Activated naive CD8-positive, alpha-beta T cell (primary cell): ENCODE data around the gene EYA2.
"Not testable (repeated sequence)": the region's sequence is repeated elsewhere in the genome, so short reads cannot be mapped to it uniquely, and the experiment has no call there.

Source experiments
- H3K27ac Mint-ChIP-seq: one replicate; pipeline ENCODE4 v1.8.0; 2021; ENCODE audit warnings: mixed read lengths
- H3K27me3 Mint-ChIP-seq: one replicate; pipeline ENCODE4 v1.8.0; 2021; ENCODE audit warnings: mixed read lengths
- H3K36me3 Mint-ChIP-seq: one replicate; pipeline ENCODE4 v1.8.0; 2021; ENCODE audit warnings: mixed read lengths
- H3K4me1 Mint-ChIP-seq: one replicate; pipeline ENCODE4 v1.8.0; 2021; ENCODE audit warnings: low read depth, mixed read lengths
- H3K4me3 Mint-ChIP-seq: one replicate; pipeline ENCODE4 v1.8.0; 2021; ENCODE audit warnings: mild to moderate bottlenecking, mixed read lengths
- H3K9me3 Mint-ChIP-seq: one replicate; pipeline ENCODE4 v1.8.0; 2021; ENCODE audit warnings: low read depth, mixed read lengths

The EYA2 gene

DNA sequence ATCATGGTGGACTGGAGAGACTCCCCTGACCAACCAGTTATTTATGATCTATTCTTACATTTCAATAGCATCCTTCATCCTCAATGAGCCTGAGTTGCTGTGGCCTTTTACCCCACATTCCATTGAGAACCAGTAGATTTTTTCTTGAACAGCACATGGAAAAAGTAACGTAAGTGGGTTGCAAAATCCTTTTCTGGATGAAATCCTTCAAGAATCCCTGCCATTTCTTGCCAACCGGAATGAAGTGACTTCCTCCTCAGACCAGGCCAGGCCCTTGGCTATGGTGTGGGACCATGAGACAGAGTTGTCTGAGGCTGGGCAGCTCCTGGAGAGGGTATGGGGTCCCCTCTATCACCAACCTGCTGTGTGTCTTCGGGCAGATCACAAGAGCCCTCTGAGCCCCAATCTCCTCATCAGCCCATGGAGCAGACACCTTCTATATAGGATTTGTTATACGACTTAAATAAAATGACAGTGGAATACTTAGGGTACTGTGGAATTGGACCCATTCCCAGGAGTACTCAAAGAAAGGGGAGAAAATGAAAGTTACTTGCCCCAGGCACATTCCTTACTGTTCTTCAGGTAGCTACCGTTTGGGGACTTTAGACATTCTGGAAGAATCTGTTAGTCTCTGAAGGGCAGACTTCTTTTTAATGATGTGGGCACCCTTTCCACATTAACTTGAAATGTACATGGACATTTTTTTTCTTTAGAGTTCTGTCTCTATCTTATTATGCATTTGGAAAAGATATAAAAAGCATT, 10.9 kb downstream of the EYA2 start:
- Mint-ChIP-seq H3K27me3 (peaks cover 12% of the 10 kb centered on the region), H3K4me1 (no peaks in the 10 kb centered on the region), H3K4me3 (no peak overlapping the region), H3K27ac (no peak overlapping the region), H3K9me3 (no peaks in the 10 kb centered on the region), H3K36me3 (no peaks in the 10 kb centered on the region)

GRCh38 chr20:46913329-46914044, 18.8 kb downstream of the EYA2 start:
- Mint-ChIP-seq H3K4me1 (no peaks in the 10 kb centered on the region), H3K36me3 (no peaks in the 10 kb centered on the region), H3K4me3 (no peak overlapping the region), H3K27me3 (peaks cover 8% of the 10 kb centered on the region), H3K27ac (no peak overlapping the region), H3K9me3 (no peaks in the 10 kb centered on the region)

DNA sequence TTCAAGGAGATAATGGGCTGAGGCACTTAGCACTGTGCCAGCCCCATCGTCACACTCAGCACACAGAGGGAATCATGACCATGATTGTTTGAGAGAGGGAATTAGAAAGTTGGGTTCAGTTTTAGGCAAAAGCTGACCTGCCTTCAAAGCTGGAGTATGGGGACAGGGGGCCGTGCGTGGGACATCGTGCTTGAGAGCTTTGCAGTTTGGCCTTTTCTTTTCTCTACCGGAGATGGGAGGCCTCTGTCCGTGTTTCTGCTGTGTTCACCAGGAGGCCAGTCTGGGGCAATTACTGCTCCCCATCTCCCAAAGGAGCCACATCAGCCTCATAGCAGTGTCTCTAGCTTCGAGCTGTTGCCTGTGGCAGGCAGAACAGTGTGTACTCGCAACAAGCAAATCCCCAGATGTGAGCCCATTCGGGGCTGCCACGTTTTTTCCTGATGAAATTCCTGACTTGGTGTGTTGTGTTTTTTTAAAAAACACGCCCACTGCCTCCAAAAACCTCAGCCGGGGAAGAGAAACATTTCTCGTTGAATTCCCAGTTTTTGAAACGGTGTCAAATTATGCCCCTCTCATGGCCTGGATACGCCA, 20.2 kb downstream of the EYA2 start:
- no peak overlapping the region for H3K4me3 Mint-ChIP-seq
- H3K27me3 Mint-ChIP-seq = peaks cover 6% of the 10 kb centered on the region
- H3K27ac Mint-ChIP-seq = no peak overlapping the region
- H3K36me3 Mint-ChIP-seq = no peaks in the 10 kb centered on the region
- H3K4me1 Mint-ChIP-seq = no peaks in the 10 kb centered on the region
- H3K9me3 Mint-ChIP-seq = no peaks in the 10 kb centered on the region

DNA sequence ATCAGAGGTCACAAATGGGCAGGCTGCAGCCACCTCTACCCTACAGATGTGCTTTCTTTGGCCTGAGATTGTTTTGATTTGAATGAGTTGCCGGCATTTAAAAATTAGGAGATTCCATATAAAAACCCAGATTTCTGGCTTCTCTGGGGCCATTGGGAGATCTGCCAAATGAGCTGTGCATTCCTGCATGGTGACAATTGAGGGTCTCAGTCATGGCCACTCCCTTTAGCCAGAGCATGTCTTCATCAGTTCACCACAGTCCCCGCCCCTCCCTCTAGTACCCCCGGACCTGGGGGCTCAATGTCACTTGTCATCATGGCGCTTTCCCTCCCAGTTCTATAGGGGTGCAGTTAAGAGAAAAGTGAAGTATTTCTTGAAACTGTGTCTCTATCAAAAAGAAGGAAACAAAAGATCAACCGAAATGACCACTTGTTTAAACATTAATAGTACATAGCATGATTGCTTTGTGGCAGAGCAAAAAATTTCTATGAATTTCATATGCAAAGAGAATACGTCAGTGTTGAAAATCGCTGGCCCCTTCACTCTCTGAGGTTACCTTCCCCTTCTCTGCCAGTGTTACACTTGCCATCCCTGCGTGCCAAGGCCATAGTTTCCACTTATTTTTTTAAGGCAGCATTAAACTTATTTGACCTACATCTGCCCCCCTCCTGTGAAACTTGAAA, 21.1 kb downstream of the EYA2 start:
- Mint-ChIP-seq H3K27ac (no peak overlapping the region), H3K36me3 (no peaks in the 10 kb centered on the region), H3K4me1 (no peaks in the 10 kb centered on the region), H3K4me3 (no peak overlapping the region), H3K9me3 (no peaks in the 10 kb centered on the region), H3K27me3 (peaks cover 6% of the 10 kb centered on the region)

- Mint-ChIP-seq H3K4me3 (no peak overlapping the region), H3K9me3 (no peaks in the 10 kb centered on the region), H3K27me3 (peaks cover 7% of the 10 kb centered on the region), H3K36me3 (no peaks in the 10 kb centered on the region), H3K27ac (no peak overlapping the region), H3K4me1 (no peaks in the 10 kb centered on the region)
These were observed 21.6 kb downstream of the EYA2 start for GRCh38 chr20:46916258-46916603.

GRCh38 chr20:46917155-46917554, 22.5 kb downstream of the EYA2 start:
- H3K36me3 Mint-ChIP-seq = no peaks in the 10 kb centered on the region
- peaks cover 11% of the 10 kb centered on the region for H3K27me3 Mint-ChIP-seq
- no peaks in the 10 kb centered on the region for H3K9me3 Mint-ChIP-seq
- H3K4me1 Mint-ChIP-seq = no peaks in the 10 kb centered on the region
- no peak overlapping the region for H3K4me3 Mint-ChIP-seq
- H3K27ac Mint-ChIP-seq = no peak overlapping the region

- H3K9me3 Mint-ChIP-seq = no peaks in the 10 kb centered on the region
- H3K27ac Mint-ChIP-seq = no peak overlapping the region
- no peaks in the 10 kb centered on the region for H3K36me3 Mint-ChIP-seq
- H3K27me3 Mint-ChIP-seq = peaks cover 14% of the 10 kb centered on the region
- no peaks in the 10 kb centered on the region for H3K4me1 Mint-ChIP-seq
- no peak overlapping the region for H3K4me3 Mint-ChIP-seq
These were observed 25.5 kb downstream of the EYA2 start for GRCh38 chr20:46920114-46920513.

GRCh38 chr20:46922841-46923240, 28.2 kb downstream of the EYA2 start:
- not testable (repeated sequence) for H3K9me3 Mint-ChIP-seq, H3K4me3 Mint-ChIP-seq, H3K4me1 Mint-ChIP-seq, H3K36me3 Mint-ChIP-seq, H3K27ac Mint-ChIP-seq
- H3K27me3 Mint-ChIP-seq = peaks cover 19% of the 10 kb centered on the region

- Mint-ChIP-seq H3K4me3 (no peak overlapping the region), H3K36me3 (no peaks in the 10 kb centered on the region), H3K4me1 (no peaks in the 10 kb centered on the region)
These were observed 28.9 kb downstream of the EYA2 start for GRCh38 chr20:46923550-46923949.

GRCh38 chr20:46928580-46929132, 34.0 kb downstream of the EYA2 start:
- H3K4me1 Mint-ChIP-seq = no peaks in the 10 kb centered on the region
- H3K36me3 Mint-ChIP-seq = no peaks in the 10 kb centered on the region
- H3K9me3 Mint-ChIP-seq = no peaks in the 10 kb centered on the region
- H3K4me3 Mint-ChIP-seq = no peak overlapping the region
- peaks cover 11% of the 10 kb centered on the region for H3K27me3 Mint-ChIP-seq
- H3K27ac Mint-ChIP-seq = no peak overlapping the region

More at GRCh38 chr20:46923550-46923949, 28.9 kb downstream of the EYA2 start:
- Mint-ChIP-seq H3K27me3 (peaks cover 21% of the 10 kb centered on the region), H3K9me3 (no peaks in the 10 kb centered on the region), H3K27ac (no peak overlapping the region)

DNA sequence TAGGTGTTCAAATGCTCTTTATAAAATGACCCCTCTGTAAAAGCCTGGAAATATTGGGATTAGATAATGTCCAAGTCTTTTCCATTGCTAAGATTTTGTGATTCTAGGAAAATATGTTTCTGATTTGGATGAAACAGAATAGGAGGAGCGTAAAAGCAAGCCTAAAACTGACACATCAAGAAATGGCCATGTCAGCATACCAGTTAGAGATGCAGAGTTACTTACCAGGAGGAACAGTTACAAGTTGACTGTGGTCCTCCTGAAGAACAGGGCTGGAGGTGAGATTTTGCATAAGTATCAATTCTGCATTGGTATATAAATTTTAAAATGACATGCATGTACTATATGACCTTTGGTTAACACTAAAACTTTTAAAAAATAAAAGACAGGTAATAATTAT, 35.3 kb downstream of the EYA2 start:
- Mint-ChIP-seq H3K9me3 (no peaks in the 10 kb centered on the region), H3K36me3 (no peaks in the 10 kb centered on the region), H3K27ac (no peak overlapping the region), H3K27me3 (peaks cover 14% of the 10 kb centered on the region), H3K4me1 (no peaks in the 10 kb centered on the region), H3K4me3 (no peak overlapping the region)

DNA sequence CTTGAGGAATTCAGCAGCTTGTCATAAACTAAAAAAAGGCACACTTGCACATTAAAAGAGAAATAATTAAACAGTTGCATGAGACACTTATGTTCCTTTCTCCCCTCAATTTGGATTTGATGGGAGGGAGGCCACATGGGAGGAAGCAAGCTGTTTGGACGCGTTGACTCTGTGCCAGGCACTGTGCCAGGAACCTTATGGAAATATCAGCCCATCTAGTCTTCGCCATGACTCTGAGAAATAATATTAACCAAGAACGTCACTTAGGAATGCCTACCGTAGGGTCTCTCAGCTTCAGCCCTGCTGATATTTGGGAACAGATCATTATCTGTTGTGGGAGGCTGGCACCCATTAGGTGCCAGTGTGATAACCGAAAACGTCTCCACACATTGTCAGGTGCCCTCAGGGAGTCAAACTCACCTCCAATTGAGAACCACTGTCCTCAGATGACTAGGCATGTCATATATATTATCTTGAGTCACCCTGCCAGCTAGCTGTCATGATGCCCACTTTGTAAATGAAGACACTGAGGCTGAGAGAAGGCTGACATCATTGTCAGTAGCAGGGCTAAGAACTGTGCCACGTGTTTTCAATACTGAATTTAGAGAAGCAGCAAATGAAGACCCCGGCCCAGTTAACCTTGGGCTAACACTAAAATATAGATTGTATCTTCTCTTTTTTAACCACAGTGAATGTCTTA, 36.1 kb downstream of the EYA2 start:
- Mint-ChIP-seq H3K36me3 (no peaks in the 10 kb centered on the region), H3K27me3 (peaks cover 11% of the 10 kb centered on the region), H3K9me3 (no peaks in the 10 kb centered on the region), H3K4me3 (no peak overlapping the region), H3K27ac (no peak overlapping the region), H3K4me1 (no peaks in the 10 kb centered on the region)

DNA sequence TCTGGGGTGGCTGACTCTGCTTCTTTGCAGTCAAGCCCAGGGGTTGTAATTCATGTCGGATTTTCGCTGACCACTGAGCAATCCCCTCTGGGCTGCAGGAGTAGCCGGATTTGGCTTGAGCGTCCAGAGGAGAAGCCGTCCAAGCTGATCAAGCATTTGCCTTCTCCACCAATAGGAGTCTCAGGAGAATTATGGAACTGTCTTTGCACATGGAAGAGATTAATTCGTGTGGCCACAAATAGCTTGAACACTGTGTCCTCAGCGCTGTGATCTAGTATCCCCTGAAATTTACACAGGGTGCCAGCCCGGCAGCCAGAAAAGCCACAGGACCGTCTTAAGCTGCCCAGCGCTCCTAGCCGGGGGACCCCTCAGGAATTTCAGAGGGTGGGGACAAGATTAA, 37.1 kb downstream of the EYA2 start:
- H3K4me1 Mint-ChIP-seq = no peaks in the 10 kb centered on the region
- no peak overlapping the region for H3K4me3 Mint-ChIP-seq
- H3K27ac Mint-ChIP-seq = no peak overlapping the region
- H3K9me3 Mint-ChIP-seq = no peaks in the 10 kb centered on the region
- H3K36me3 Mint-ChIP-seq = no peaks in the 10 kb centered on the region
- H3K27me3 Mint-ChIP-seq = peaks cover 11% of the 10 kb centered on the region

DNA sequence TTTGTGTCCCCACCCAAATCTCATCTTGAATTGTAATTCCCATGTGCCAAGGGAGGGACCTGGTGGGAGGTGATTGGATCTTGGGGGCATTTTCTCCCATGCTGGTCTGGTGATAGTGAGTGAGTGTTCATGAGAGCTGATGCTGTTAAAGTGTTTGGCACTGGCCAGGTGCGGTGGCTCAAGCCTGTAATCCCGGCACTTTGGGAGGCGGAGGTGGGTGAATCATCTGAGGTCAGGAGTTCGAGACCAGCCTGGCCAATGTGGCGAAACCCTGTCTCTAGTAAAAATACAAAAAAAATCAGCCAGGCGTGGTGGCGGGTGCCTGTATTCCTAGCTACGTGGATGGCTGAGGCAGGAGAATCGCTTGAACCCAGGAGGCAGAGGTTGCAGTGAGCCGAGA, 37.8 kb downstream of the EYA2 start:
- H3K4me1 Mint-ChIP-seq, H3K4me3 Mint-ChIP-seq, H3K9me3 Mint-ChIP-seq, H3K36me3 Mint-ChIP-seq, H3K27ac Mint-ChIP-seq, H3K27me3 Mint-ChIP-seq: not testable (repeated sequence)
